Measurements from ENCODE around the gene SELENOW.
A peak's percentile ranks its signal among the peaks of the same experiment; 100 is the strongest.
"Not testable (repeated sequence)": the region's sequence is repeated elsewhere in the genome, so short reads cannot be mapped to it uniquely, and the experiment has no call there.

The SELENOW gene

GRCh38 chr19:47769534-47769933, 9.0 kb upstream of the SELENOW start:
- no peak for TF ChIP-seq EZH2phosphoT487 (conservative IDR thresholded peaks at IDR 0.05; ENCODE audit: low read length)
- no peak for TF ChIP-seq CTCF (IDR thresholded peaks at IDR 0.05; ENCODE audit: insufficient read depth, low read length, poor library complexity, severe bottlenecking)
- no peak overlapping the region for H3K4me3 ChIP-seq (ENCODE audit: insufficient read depth, low read length, poor library complexity, severe bottlenecking)
- H4K20me1 ChIP-seq (ENCODE audit: low read depth, low read length): no peaks in the 10 kb centered on the region
- no peak overlapping the region for H3K9ac ChIP-seq (ENCODE audit: low read length)
- H3K9me2 ChIP-seq (replicated peaks; ENCODE audit: insufficient read depth, low read length): no peaks in the 10 kb centered on the region
- no peaks in the 10 kb centered on the region for H3K9me3 ChIP-seq (ENCODE audit: insufficient read depth, low read length)
- H3K36me3 ChIP-seq (ENCODE audit: low read length): no peaks in the 10 kb centered on the region
- H3F3A ChIP-seq (ENCODE audit: insufficient read depth): peaks cover 3% of the 10 kb centered on the region; the same call in 1 of the 2 replicates
- H3K27me3 ChIP-seq (ENCODE audit: low read length): no peaks in the 10 kb centered on the region
- no peak overlapping the region for H3K4me2 ChIP-seq (ENCODE audit: low read depth, low read length, poor library complexity, severe bottlenecking)
- H2AFZ ChIP-seq (ENCODE audit: low read depth, low read length, severe bottlenecking): no peak overlapping the region
- H3K27ac ChIP-seq (ENCODE audit: low read depth, low read length): no peak overlapping the region
- no peaks in the 10 kb centered on the region for H3K79me2 ChIP-seq (ENCODE audit: insufficient read depth, low read length)

GRCh38 chr19:47771291-47771690, 7.2 kb upstream of the SELENOW start:
- not testable (repeated sequence) for H3K79me2 ChIP-seq (ENCODE audit: insufficient read depth, low read length); H3K9me3 ChIP-seq (ENCODE audit: insufficient read depth, low read length)

GRCh38 chr19:47776568-47776967, 1.9 kb upstream of the SELENOW start:
- H3K79me2 ChIP-seq (ENCODE audit: insufficient read depth, low read length): no peaks in the 10 kb centered on the region
- TF ChIP-seq CTCF (IDR thresholded peaks at IDR 0.05; ENCODE audit: insufficient read depth, low read length, poor library complexity, severe bottlenecking): no peak
- no peak for TF ChIP-seq EZH2phosphoT487 (conservative IDR thresholded peaks at IDR 0.05; ENCODE audit: low read length)
- no peak overlapping the region for H2AFZ ChIP-seq (ENCODE audit: low read depth, low read length, severe bottlenecking)
- H3K4me3 ChIP-seq (ENCODE audit: insufficient read depth, low read length, poor library complexity, severe bottlenecking): no peak overlapping the region
- no peak overlapping the region for H3K27ac ChIP-seq (ENCODE audit: low read depth, low read length)
- H3K9me2 ChIP-seq (replicated peaks; ENCODE audit: insufficient read depth, low read length): no peaks in the 10 kb centered on the region
- H3F3A ChIP-seq (ENCODE audit: insufficient read depth): no peaks in the 10 kb centered on the region
- no peaks in the 10 kb centered on the region for H3K36me3 ChIP-seq (ENCODE audit: low read length)
- H3K9me3 ChIP-seq (ENCODE audit: insufficient read depth, low read length): no peaks in the 10 kb centered on the region
- no peak overlapping the region for H3K4me2 ChIP-seq (ENCODE audit: low read depth, low read length, poor library complexity, severe bottlenecking)
- H3K27me3 ChIP-seq (ENCODE audit: low read length): no peaks in the 10 kb centered on the region
- no peaks in the 10 kb centered on the region for H4K20me1 ChIP-seq (ENCODE audit: low read depth, low read length)
- H3K9ac ChIP-seq (ENCODE audit: low read length): no peak overlapping the region

More at GRCh38 chr19:47771291-47771690, 7.2 kb upstream of the SELENOW start:
- not testable (repeated sequence) for H3K27me3 ChIP-seq (ENCODE audit: low read length); H2AFZ ChIP-seq (ENCODE audit: low read depth, low read length, severe bottlenecking); H3F3A ChIP-seq (ENCODE audit: insufficient read depth); H3K27ac ChIP-seq (ENCODE audit: low read depth, low read length); H3K4me3 ChIP-seq (ENCODE audit: insufficient read depth, low read length, poor library complexity, severe bottlenecking); H3K9ac ChIP-seq (ENCODE audit: low read length); H3K36me3 ChIP-seq (ENCODE audit: low read length); H3K4me2 ChIP-seq (ENCODE audit: low read depth, low read length, poor library complexity, severe bottlenecking); H4K20me1 ChIP-seq (ENCODE audit: low read depth, low read length); H3K9me2 ChIP-seq (replicated peaks; ENCODE audit: insufficient read depth, low read length)

- not testable (repeated sequence) for H3K9me3 ChIP-seq (ENCODE audit: insufficient read depth, low read length); H3K27me3 ChIP-seq (ENCODE audit: low read length); H3F3A ChIP-seq (ENCODE audit: insufficient read depth); H3K36me3 ChIP-seq (ENCODE audit: low read length); H3K79me2 ChIP-seq (ENCODE audit: insufficient read depth, low read length); H3K9me2 ChIP-seq (replicated peaks; ENCODE audit: insufficient read depth, low read length); H4K20me1 ChIP-seq (ENCODE audit: low read depth, low read length); H3K27ac ChIP-seq (ENCODE audit: low read depth, low read length)
- Histone ChIP-seq H3K9ac (ENCODE audit: low read length) (peak overlapping the region; percentile 69; the same call in 1 of the 2 replicates), H3K4me2 (ENCODE audit: low read depth, low read length, poor library complexity, severe bottlenecking) (peak overlapping the region; percentile 76), H2AFZ (ENCODE audit: low read depth, low read length, severe bottlenecking) (peak overlapping the region; percentile 93), H3K4me3 (ENCODE audit: insufficient read depth, low read length, poor library complexity, severe bottlenecking) (peak overlapping the region; percentile 64)
Measured at GRCh38 chr19:47777245-47778048, 1.1 kb upstream of the SELENOW start.

Data from SU-DHL-6 (cell line).